ENCODE measurements around the gene KATNIP. TPM values are rescaled to one million over a fixed set of nuclear protein-coding genes. Genes with fewer than 3 reads are reported as not detected.
A peak's percentile ranks its signal among the peaks of the same experiment; 100 is the strongest.

The KATNIP gene
- total and polyA plus RNA-seq, 7 experiments from 2014 or later = 5.7 to 39.0 (median 20.1) TPM

GRCh38 chr16:27556471-27556870 lies 6.5 kb downstream of the KATNIP start:
- Histone ChIP-seq H3K4me1 (ENCODE audit: control insufficient read depth in 2 of 2, insufficient read depth in 2 of 2, low read length in 2 of 2) (no peaks in the 10 kb centered on the region), H3K27me3 (ENCODE audit: control insufficient read depth in 2 of 2, insufficient read depth in 2 of 2, low read length in 2 of 2) (no peaks in the 10 kb centered on the region), H3K4me3 (ENCODE audit: low read length) (no peak overlapping the region), H3K9me3 (ENCODE audit: control insufficient read depth in 2 of 3, low read length in 3 of 3) (no peaks in the 10 kb centered on the region), H3K27ac (ENCODE audit: low read depth, low read length) (no peak overlapping the region), H3K36me3 (ENCODE audit: control insufficient read depth in 2 of 3, insufficient read depth in 3 of 3, low read length in 3 of 3) (no peaks in the 10 kb centered on the region)
- Mint-ChIP-seq H3K36me3 (peaks cover 0 to 7% (median 3%) of the 10 kb centered on the region in 5 donors), H3K4me3 (no peak overlapping the region), H3K4me1 (peaks cover 0 to 2% (median 0%) of the 10 kb centered on the region in 7 donors), H3K27me3 (no peaks in the 10 kb centered on the region), H3K9me3 (no peaks in the 10 kb centered on the region), H3K27ac (no peak overlapping the region)
- ChIA-PET POLR2A (no interaction called here), CTCF (interaction anchor here (0.6 kb wide), 1 partner anchor 21 kb away, joined by 3 read pairs; no protein-coding TSS in a partner anchor)
- intact Hi-C loops (cut with micrococcal nuclease) = loop anchor here in 1 of 2 donors (10.0 kb wide), 1 partner anchor 658 kb away; the partner anchor contains the start of gene XPO6
- DNase-seq (no peak), ATAC-seq (no peak)

- no peaks in the 10 kb centered on the region for H3K9me3 ChIP-seq (ENCODE audit: control insufficient read depth in 2 of 3, low read length in 3 of 3)
- ChIA-PET POLR2A (interaction anchor here (1.0 kb wide), 1 partner anchor 8 kb away, joined by 3 read pairs; the partner anchor contains the start of genes GTF3C1 and KATNIP), CTCF (no interaction called here)
- H3K36me3 ChIP-seq (ENCODE audit: control insufficient read depth in 2 of 3, insufficient read depth in 3 of 3, low read length in 3 of 3) = no peaks in the 10 kb centered on the region
- no peaks in the 10 kb centered on the region for H3K27me3 ChIP-seq (ENCODE audit: control insufficient read depth in 2 of 2, insufficient read depth in 2 of 2, low read length in 2 of 2)
- intact Hi-C loops (cut with micrococcal nuclease) = loop anchor here in 1 of 2 donors (10.0 kb wide), 1 partner anchor 656 kb away; the partner anchor contains the start of gene XPO6
- H3K4me3 Mint-ChIP-seq = no peak overlapping the region
- H3K27ac Mint-ChIP-seq = no peak overlapping the region
- H3K4me1 Mint-ChIP-seq = peaks cover 0 to 3% (median 0%) of the 10 kb centered on the region in 7 donors
- H3K4me1 ChIP-seq (ENCODE audit: control insufficient read depth in 2 of 2, insufficient read depth in 2 of 2, low read length in 2 of 2) = no peaks in the 10 kb centered on the region
- DNase-seq (no peak), ATAC-seq (no peak)
- no peak overlapping the region for H3K4me3 ChIP-seq (ENCODE audit: low read length)
- H3K27me3 Mint-ChIP-seq = no peaks in the 10 kb centered on the region
- no peak overlapping the region for H3K27ac ChIP-seq (ENCODE audit: low read depth, low read length)
- peaks cover 0 to 10% (median 4%) of the 10 kb centered on the region in 5 donors for H3K36me3 Mint-ChIP-seq
- no peaks in the 10 kb centered on the region for H3K9me3 Mint-ChIP-seq
Observed at GRCh38 chr16:27558434-27558833, 8.5 kb downstream of the KATNIP start.

- CTCF ChIA-PET = no interaction called here
- no peak overlapping the region for H3K4me3 Mint-ChIP-seq
- intact Hi-C loops (cut with micrococcal nuclease) = loop anchor here in 1 of 2 donors (10.0 kb wide), 1 partner anchor 656 kb away; the partner anchor contains the start of gene XPO6
Observed at GRCh38 chr16:27558932-27559331, 9.0 kb downstream of the KATNIP start.

GRCh38 chr16:27561216-27561615 lies 11.3 kb downstream of the KATNIP start:
- H3K27me3 Mint-ChIP-seq = no peaks in the 10 kb centered on the region
- ATAC-seq = no peak
- H3K9me3 Mint-ChIP-seq = peaks cover 0 to 3% (median 0%) of the 10 kb centered on the region in 11 donors
- H3K27ac Mint-ChIP-seq = no peak overlapping the region
- no peak overlapping the region for H3K27ac ChIP-seq (ENCODE audit: low read depth, low read length)
- no peaks in the 10 kb centered on the region for H3K27me3 ChIP-seq (ENCODE audit: control insufficient read depth in 2 of 2, insufficient read depth in 2 of 2, low read length in 2 of 2)
- DNase-seq = no peak
- intact Hi-C loops (cut with micrococcal nuclease) = no loop called here
- H3K9me3 ChIP-seq (ENCODE audit: control insufficient read depth in 2 of 3, low read length in 3 of 3) = no peaks in the 10 kb centered on the region
- no peaks in the 10 kb centered on the region for H3K4me1 ChIP-seq (ENCODE audit: control insufficient read depth in 2 of 2, insufficient read depth in 2 of 2, low read length in 2 of 2)
- peaks cover 0 to 7% (median 0%) of the 10 kb centered on the region in 7 donors for H3K4me1 Mint-ChIP-seq
- CTCF ChIA-PET = no interaction called here
- no peaks in the 10 kb centered on the region for H3K36me3 ChIP-seq (ENCODE audit: control insufficient read depth in 2 of 3, insufficient read depth in 3 of 3, low read length in 3 of 3)
- H3K4me3 Mint-ChIP-seq = no peak overlapping the region
- H3K36me3 Mint-ChIP-seq = peaks cover 0 to 10% (median 4%) of the 10 kb centered on the region in 5 donors
- no peak overlapping the region for H3K4me3 ChIP-seq (ENCODE audit: low read length)
- POLR2A ChIA-PET = no interaction called here

More at GRCh38 chr16:27558932-27559331, 9.0 kb downstream of the KATNIP start:
- H3K4me1 Mint-ChIP-seq = peaks cover 0 to 3% (median 0%) of the 10 kb centered on the region in 7 donors
- ATAC-seq (no peak), DNase-seq (no peak)
- H3K9me3 Mint-ChIP-seq = no peaks in the 10 kb centered on the region
- H3K9me3 ChIP-seq (ENCODE audit: control insufficient read depth in 2 of 3, low read length in 3 of 3) = no peaks in the 10 kb centered on the region
- H3K27me3 ChIP-seq (ENCODE audit: control insufficient read depth in 2 of 2, insufficient read depth in 2 of 2, low read length in 2 of 2) = no peaks in the 10 kb centered on the region
- no peak overlapping the region for H3K4me3 ChIP-seq (ENCODE audit: low read length)
- POLR2A ChIA-PET = interaction anchor here (1.0 kb wide), 1 partner anchor 9 kb away, joined by 3 read pairs; the partner anchor contains the start of genes GTF3C1 and KATNIP
- no peak overlapping the region for H3K27ac ChIP-seq (ENCODE audit: low read depth, low read length)
- H3K36me3 Mint-ChIP-seq = peaks cover 0 to 10% (median 4%) of the 10 kb centered on the region in 5 donors
- no peaks in the 10 kb centered on the region for H3K4me1 ChIP-seq (ENCODE audit: control insufficient read depth in 2 of 2, insufficient read depth in 2 of 2, low read length in 2 of 2)
- H3K27ac Mint-ChIP-seq = no peak overlapping the region
- no peaks in the 10 kb centered on the region for H3K36me3 ChIP-seq (ENCODE audit: control insufficient read depth in 2 of 3, insufficient read depth in 3 of 3, low read length in 3 of 3)
- H3K27me3 Mint-ChIP-seq = no peaks in the 10 kb centered on the region

- Mint-ChIP-seq H3K4me3 (no peak overlapping the region), H3K4me1 (peaks cover 0 to 12% (median 3%) of the 10 kb centered on the region in 7 donors), H3K36me3 (peaks cover 0 to 10% (median 4%) of the 10 kb centered on the region in 5 donors), H3K27me3 (no peaks in the 10 kb centered on the region), H3K9me3 (peaks cover 0 to 3% (median 0%) of the 10 kb centered on the region in 11 donors), H3K27ac (peak overlapping the region in 1 of 9 donors; percentile 28)
- H3K4me1 ChIP-seq (ENCODE audit: control insufficient read depth in 2 of 2, insufficient read depth in 2 of 2, low read length in 2 of 2) = no peaks in the 10 kb centered on the region
- CTCF ChIA-PET = no interaction called here
- no peak for DNase-seq
- H3K36me3 ChIP-seq (ENCODE audit: control insufficient read depth in 2 of 3, insufficient read depth in 3 of 3, low read length in 3 of 3) = no peaks in the 10 kb centered on the region
- H3K4me3 ChIP-seq (ENCODE audit: low read length) = no peak overlapping the region
- intact Hi-C loops (cut with micrococcal nuclease) = no loop called here
- ATAC-seq = no peak
- no peaks in the 10 kb centered on the region for H3K27me3 ChIP-seq (ENCODE audit: control insufficient read depth in 2 of 2, insufficient read depth in 2 of 2, low read length in 2 of 2)
- no peaks in the 10 kb centered on the region for H3K9me3 ChIP-seq (ENCODE audit: control insufficient read depth in 2 of 3, low read length in 3 of 3)
- no peak overlapping the region for H3K27ac ChIP-seq (ENCODE audit: low read depth, low read length)
- POLR2A ChIA-PET = no interaction called here
Observed at GRCh38 chr16:27564224-27564623, 14.3 kb downstream of the KATNIP start.

- no peak for DNase-seq
- peaks cover 0 to 12% (median 3%) of the 10 kb centered on the region in 7 donors for H3K4me1 Mint-ChIP-seq
- Histone ChIP-seq H3K36me3 (ENCODE audit: control insufficient read depth in 2 of 3, insufficient read depth in 3 of 3, low read length in 3 of 3) (no peaks in the 10 kb centered on the region), H3K9me3 (ENCODE audit: control insufficient read depth in 2 of 3, low read length in 3 of 3) (no peaks in the 10 kb centered on the region), H3K4me1 (ENCODE audit: control insufficient read depth in 2 of 2, insufficient read depth in 2 of 2, low read length in 2 of 2) (no peaks in the 10 kb centered on the region), H3K27ac (ENCODE audit: low read depth, low read length) (no peak overlapping the region), H3K4me3 (ENCODE audit: low read length) (no peak overlapping the region), H3K27me3 (ENCODE audit: control insufficient read depth in 2 of 2, insufficient read depth in 2 of 2, low read length in 2 of 2) (no peaks in the 10 kb centered on the region)
- peak; percentile 57 for ATAC-seq
- peaks cover 0 to 3% (median 0%) of the 10 kb centered on the region in 11 donors for H3K9me3 Mint-ChIP-seq
- ChIA-PET CTCF (interaction anchor here (0.7 kb wide), 1 partner anchor 290 kb away, joined by 4 read pairs; no protein-coding TSS in a partner anchor), POLR2A (no interaction called here)
- intact Hi-C loops (cut with micrococcal nuclease) = no loop called here
- peaks cover 0 to 10% (median 4%) of the 10 kb centered on the region in 5 donors for H3K36me3 Mint-ChIP-seq
- H3K27ac Mint-ChIP-seq = no peak overlapping the region
- H3K27me3 Mint-ChIP-seq = no peaks in the 10 kb centered on the region
- H3K4me3 Mint-ChIP-seq = no peak overlapping the region
Observed at GRCh38 chr16:27566417-27566816, 16.5 kb downstream of the KATNIP start.

- ATAC-seq = no peak
Observed at GRCh38 chr16:27568077-27568476, 18.1 kb downstream of the KATNIP start.

More at GRCh38 chr16:27568077-27568476, 18.1 kb downstream of the KATNIP start:
- Mint-ChIP-seq H3K4me3 (no peak overlapping the region), H3K36me3 (peaks cover 0 to 6% (median 2%) of the 10 kb centered on the region in 5 donors), H3K4me1 (peaks cover 0 to 12% (median 3%) of the 10 kb centered on the region in 7 donors), H3K27me3 (no peaks in the 10 kb centered on the region), H3K27ac (no peak overlapping the region), H3K9me3 (peaks cover 0 to 3% (median 0%) of the 10 kb centered on the region in 11 donors)
- ChIA-PET CTCF (no interaction called here), POLR2A (no interaction called here)
- Histone ChIP-seq H3K27ac (ENCODE audit: low read depth, low read length) (no peak overlapping the region), H3K4me1 (ENCODE audit: control insufficient read depth in 2 of 2, insufficient read depth in 2 of 2, low read length in 2 of 2) (no peaks in the 10 kb centered on the region), H3K27me3 (ENCODE audit: control insufficient read depth in 2 of 2, insufficient read depth in 2 of 2, low read length in 2 of 2) (no peaks in the 10 kb centered on the region), H3K9me3 (ENCODE audit: control insufficient read depth in 2 of 3, low read length in 3 of 3) (no peaks in the 10 kb centered on the region), H3K4me3 (ENCODE audit: low read length) (no peak overlapping the region), H3K36me3 (ENCODE audit: control insufficient read depth in 2 of 3, insufficient read depth in 3 of 3, low read length in 3 of 3) (no peaks in the 10 kb centered on the region)
- DNase-seq = no peak
- intact Hi-C loops (cut with micrococcal nuclease) = no loop called here

All from naive thymus-derived CD4-positive, alpha-beta T cell (primary cell).